H9 (cell line): ENCODE data around the gene ERFL. TPM values are rescaled to one million over a fixed set of nuclear protein-coding genes. Genes with fewer than 3 reads are reported as not detected.

ENCODE experiments used
- DNase-seq: peaks from one replicate; pipeline ENCODE4 v3.0.0-alpha.2; 2017
- H2AFZ ChIP-seq: one replicate; pipeline ENCODE4 v1.6.1; 2013; ENCODE audit warnings: mild to moderate bottlenecking, low read length, control low read depth, moderate library complexity
- H2AK5ac ChIP-seq: 2 replicates; pipeline ENCODE4 v1.6.1; 2013; ENCODE audit warnings: low read length, control low read depth, mixed read lengths; ENCODE audit not compliant: insufficient read length
- H2BK120ac ChIP-seq: one replicate; pipeline ENCODE4 v1.6.1; 2013; ENCODE audit warnings: low read depth, mild to moderate bottlenecking, low read length, control low read depth, inconsistent platforms; ENCODE audit not compliant: poor library complexity, severe bottlenecking
- H2BK12ac ChIP-seq: 2 replicates; pipeline ENCODE4 v1.6.1; 2013; ENCODE audit warnings: low read length, control low read depth, mixed read lengths, low read depth; ENCODE audit not compliant: insufficient read length
- H2BK15ac ChIP-seq: 2 replicates; pipeline ENCODE4 v1.6.1; 2013; ENCODE audit warnings: low read depth, low read length, control low read depth
- H2BK20ac ChIP-seq: one replicate; pipeline ENCODE4 v1.6.1; 2013; ENCODE audit warnings: low read depth, mild to moderate bottlenecking, low read length, control low read depth, inconsistent platforms; ENCODE audit not compliant: poor library complexity, severe bottlenecking
- H2BK5ac ChIP-seq: 2 replicates; pipeline ENCODE4 v1.6.1; 2013; ENCODE audit warnings: low read length, control low read depth, mixed read lengths; ENCODE audit not compliant: insufficient read length
- H3K14ac ChIP-seq: 2 replicates; pipeline ENCODE4 v1.6.1; 2013; ENCODE audit warnings: low read length, control low read depth; ENCODE audit not compliant: insufficient read depth
- H3K18ac ChIP-seq: 2 replicates; pipeline ENCODE4 v1.6.1; 2013; ENCODE audit warnings: low read depth, mild to moderate bottlenecking, mixed read lengths, low read length, control low read depth; ENCODE audit not compliant: insufficient read length
- H3K23ac ChIP-seq: 2 replicates; pipeline ENCODE4 v1.6.1; 2013; ENCODE audit warnings: low read length, control low read depth, mixed read lengths, low read depth; ENCODE audit not compliant: insufficient read length
- H3K23me2 ChIP-seq: 2 replicates; pipeline ENCODE4 v1.6.1; 2013; ENCODE audit warnings: low read depth, mild to moderate bottlenecking, mixed read lengths, low read length, control low read depth; ENCODE audit not compliant: insufficient read length, poor library complexity, severe bottlenecking
- H3K27ac ChIP-seq: 2 replicates; pipeline ENCODE4 v1.5.1; 2013; ENCODE audit warnings: low read length, control low read depth, mixed read lengths, low read depth; ENCODE audit not compliant: insufficient read length
- H3K27me3 ChIP-seq: 2 replicates; pipeline ENCODE4 v1.6.1; 2013; ENCODE audit warnings: low read length, control low read depth, inconsistent platforms; ENCODE audit not compliant: insufficient read depth
- H3K4ac ChIP-seq: 2 replicates; pipeline ENCODE4 v1.6.1; 2013; ENCODE audit warnings: low read depth, mild to moderate bottlenecking, control low read depth, inconsistent platforms, low read length, moderate library complexity
- H3K4me1 ChIP-seq: 2 replicates; pipeline ENCODE4 v1.6.1; 2013; ENCODE audit warnings: low read length, control low read depth, inconsistent platforms; ENCODE audit not compliant: insufficient read depth
- H3K4me2 ChIP-seq: 2 replicates; pipeline ENCODE4 v1.6.1; 2013; ENCODE audit warnings: low read length, control low read depth, mixed read lengths; ENCODE audit not compliant: insufficient read length, insufficient read depth
- H3K56ac ChIP-seq: 2 replicates; pipeline ENCODE4 v1.6.1; 2013; ENCODE audit warnings: low read depth, mild to moderate bottlenecking, mixed read lengths, low read length, control low read depth; ENCODE audit not compliant: insufficient read length
- H3K79me1 ChIP-seq: 2 replicates; pipeline ENCODE4 v1.6.1; 2013; ENCODE audit warnings: low read depth, mild to moderate bottlenecking, moderate library complexity, low read length, control low read depth, inconsistent platforms; ENCODE audit not compliant: insufficient read depth, poor library complexity, severe bottlenecking
- H3K79me2 ChIP-seq: 2 replicates; pipeline ENCODE4 v1.6.1; 2013; ENCODE audit warnings: low read length, control low read depth, inconsistent platforms; ENCODE audit not compliant: insufficient read depth
- H3K9ac ChIP-seq: 2 replicates; pipeline ENCODE4 v1.6.1; 2013; ENCODE audit warnings: low read length, control low read depth, mixed read lengths; ENCODE audit not compliant: insufficient read length; ENCODE audit errors: extremely low read depth
- H3K9me3 ChIP-seq: one replicate; pipeline ENCODE4 v1.6.1; 2013; ENCODE audit warnings: low read depth, low read length, inconsistent platforms; ENCODE audit not compliant: control insufficient read depth
- H3T11ph ChIP-seq: one replicate; pipeline ENCODE4 v1.6.1; 2013; ENCODE audit warnings: mild to moderate bottlenecking, low read length, control low read depth, inconsistent platforms
- H4K20me1 ChIP-seq: one replicate; pipeline ENCODE4 v1.6.1; 2013; ENCODE audit not compliant: control insufficient read depth, insufficient read length, insufficient read depth
- H4K5ac ChIP-seq: 2 replicates; pipeline ENCODE4 v1.6.1; 2013; ENCODE audit warnings: low read depth, mild to moderate bottlenecking, mixed read lengths, low read length, control low read depth; ENCODE audit not compliant: insufficient read length
- H4K8ac ChIP-seq: replicated peaks from 2 replicates; pipeline ENCODE4 v1.6.1; 2013; ENCODE audit warnings: low read length, control low read depth, mixed read lengths, low read depth; ENCODE audit not compliant: insufficient read length
- H4K91ac ChIP-seq: 2 replicates; pipeline ENCODE4 v1.6.1; 2013; ENCODE audit warnings: low read depth, mild to moderate bottlenecking, moderate library complexity, mixed read lengths, low read length, control low read depth; ENCODE audit not compliant: insufficient read length
- H3K27ac Mint-ChIP-seq, 3 experiments: 2 replicates in 2 of 3; 3 replicates in 1 of 3; pipeline ENCODE4 v1.8.0; 2020 to 2021; ENCODE audit warnings: mixed read lengths in 3 of 3, mild to moderate bottlenecking in 1 of 3, moderate library complexity in 1 of 3
- H3K27me3 Mint-ChIP-seq: 2 replicates; pipeline ENCODE4 v1.8.0; 2021; ENCODE audit warnings: low read depth, mild to moderate bottlenecking, moderate library complexity, mixed read lengths
- H3K36me3 Mint-ChIP-seq, 3 experiments: 2 replicates in 2 of 3; 3 replicates in 1 of 3; pipeline ENCODE4 v1.8.0; 2020 to 2021; ENCODE audit warnings: low read depth in 3 of 3, mixed read lengths in 3 of 3; ENCODE audit not compliant: insufficient read depth in 1 of 3
- H3K4me1 Mint-ChIP-seq, 2 experiments: 2 replicates each; pipeline ENCODE4 v1.8.0; 2020; ENCODE audit warnings: mixed read lengths in 2 of 2
- H3K4me3 Mint-ChIP-seq, 2 experiments: 2 replicates in 1 of 2; 3 replicates in 1 of 2; pipeline ENCODE4 v1.8.0; 2020 to 2021; ENCODE audit warnings: mild to moderate bottlenecking in 2 of 2, mixed read lengths in 2 of 2, moderate library complexity in 1 of 2
- H3K9me3 Mint-ChIP-seq, 2 experiments: 2 replicates in 1 of 2; 3 replicates in 1 of 2; pipeline ENCODE4 v1.8.0; 2020; ENCODE audit warnings: mild to moderate bottlenecking in 2 of 2, mixed read lengths in 2 of 2, moderate library complexity in 1 of 2
- CTCF ChIP-seq: fragments of 200-600 bp; sonication (generic); conservative IDR thresholded peaks from 3 replicates; pipeline ENCODE4 v1.8.0; 2021; ENCODE audit warnings: antibody characterized with exemption, mild to moderate bottlenecking
- WGBS: extraction: QIAGEN DNeasy Blood & Tissue Kit; methylation state at CpG from one replicate; pipeline ENCODE4 v1.1.7; 2013; ENCODE audit warnings: missing lambda C conversion rate, low lambda C conversion rate, mixed read lengths; ENCODE audit not compliant: insufficient read length; ENCODE audit errors: extremely low coverage; 5-methylcytosine and 5-hydroxymethylcytosine counted together
- total RNA-seq: library from RNA; stranded (reverse); gene quantifications from 2 replicates; pipeline ENCODE4 v1.2.1, GENCODE V29; 2021

The ERFL gene
- total RNA-seq, 1 experiment from 2014 or later, result 0.22 TPM

DNA sequence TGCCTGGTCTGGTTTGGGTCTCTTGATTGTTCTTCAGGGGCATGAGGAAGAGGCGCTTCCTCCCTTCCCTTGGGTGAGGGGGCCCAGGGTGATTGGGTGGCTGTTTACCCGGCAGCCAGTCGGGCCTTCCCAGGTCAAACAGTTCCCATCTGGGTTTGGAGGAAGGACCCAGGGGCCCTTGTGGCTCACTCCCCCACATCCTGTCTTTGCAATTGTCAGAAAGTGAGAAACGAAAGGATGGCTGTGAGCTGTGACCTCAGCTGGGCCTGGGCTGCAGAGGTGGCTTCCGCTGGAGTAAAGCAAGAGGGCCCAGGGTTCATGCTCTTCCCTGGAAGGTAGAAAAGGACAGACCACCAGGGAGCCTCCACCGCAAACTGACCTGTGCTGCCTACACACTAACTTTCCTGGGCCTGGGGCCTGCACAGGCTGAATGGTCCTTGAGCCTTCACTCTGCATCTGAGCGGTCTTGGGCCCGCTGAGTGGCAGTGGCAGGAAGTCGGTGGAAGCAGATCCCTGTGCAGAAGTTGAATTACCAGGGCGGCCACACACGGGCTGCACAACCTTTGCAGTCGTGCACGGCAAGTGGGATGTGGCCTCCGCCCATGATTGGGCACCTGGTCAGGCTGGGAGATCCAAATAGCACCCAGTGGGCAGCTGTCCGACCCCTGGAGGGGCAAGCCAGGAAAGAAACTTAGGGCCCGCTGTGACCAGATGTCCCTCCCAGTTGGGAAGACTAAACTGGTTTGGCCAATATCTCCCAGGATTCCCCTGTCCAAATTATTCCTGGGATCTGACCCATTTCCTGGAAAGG is 56.5 kb downstream of the ERFL start:
- H3K36me3 Mint-ChIP-seq, result peaks cover 26 to 51% (median 44%) of the 10 kb centered on the region in 3 experiments
- Histone ChIP-seq H2BK12ac (no peak overlapping the region), H3K56ac (no peak overlapping the region), H3K27ac (no peak overlapping the region), H4K5ac (no peak overlapping the region), H3K4me1 (no peaks in the 10 kb centered on the region), H3K23ac (no peak overlapping the region), H3K4ac (no peak overlapping the region), H3K9ac (no peak overlapping the region), H2BK20ac (no peak overlapping the region), H3K4me2 (no peak overlapping the region), H2AK5ac (no peak overlapping the region), H3K79me2 (no peaks in the 10 kb centered on the region), H3K23me2 (no peaks in the 10 kb centered on the region), H3K79me1 (peaks cover 5% of the 10 kb centered on the region), H4K91ac (no peak overlapping the region), H2BK120ac (no peak overlapping the region), H2AFZ (no peak overlapping the region), H3T11ph (no peak overlapping the region), H3K9me3 (no peaks in the 10 kb centered on the region), H3K14ac (no peak overlapping the region), H3K18ac (no peak overlapping the region), H4K20me1 (no peaks in the 10 kb centered on the region), H2BK15ac (no peak overlapping the region), H3K27me3 (no peaks in the 10 kb centered on the region), H4K8ac (no peak overlapping the region), H2BK5ac (no peak overlapping the region)
- peak overlapping the region in 2 of 3 experiments; percentile 64 to 95; a peak in 4 of 7 replicates for H3K27ac Mint-ChIP-seq
- no peaks in the 10 kb centered on the region for H3K9me3 Mint-ChIP-seq
- H3K4me3 Mint-ChIP-seq, result no peak overlapping the region; a peak in 1 of 5 replicates
- no peak for DNase-seq
- TF ChIP-seq CTCF, result no peak
- no CpG with 5 or more reads among the region's 16 CpGs for WGBS
- H3K4me1 Mint-ChIP-seq, result peaks cover 4 to 8% of the 10 kb centered on the region in 2 experiments; a peak in 3 of 4 replicates
- peaks cover 8% of the 10 kb centered on the region for H3K27me3 Mint-ChIP-seq
